HG03575 (cell line): ENCODE results near the gene SNX6.
"Not testable (repeated sequence)": the region's sequence is repeated elsewhere in the genome, so short reads cannot be mapped to it uniquely, and the experiment has no call there.

Source experiments
- ATAC-seq: cut with Tn5 transposase; IDR thresholded peaks from one replicate; pipeline ENCODE4 v1.9.1; 2021; ENCODE audit not compliant: unreplicated experiment, insufficient number of reproducible peaks, low FRiP score; ENCODE audit errors: extremely low read depth

SNX6 gene

GRCh38 chr14:34539407-34540180 lies 90.4 kb downstream of the SNX6 start, which contains the start of gene EAPP:
EAPP (minus strand) TSS chr14:34539701; CDS start chr14:34539628, 73 bp downstream.
- peak; percentile 84 for ATAC-seq

DNA sequence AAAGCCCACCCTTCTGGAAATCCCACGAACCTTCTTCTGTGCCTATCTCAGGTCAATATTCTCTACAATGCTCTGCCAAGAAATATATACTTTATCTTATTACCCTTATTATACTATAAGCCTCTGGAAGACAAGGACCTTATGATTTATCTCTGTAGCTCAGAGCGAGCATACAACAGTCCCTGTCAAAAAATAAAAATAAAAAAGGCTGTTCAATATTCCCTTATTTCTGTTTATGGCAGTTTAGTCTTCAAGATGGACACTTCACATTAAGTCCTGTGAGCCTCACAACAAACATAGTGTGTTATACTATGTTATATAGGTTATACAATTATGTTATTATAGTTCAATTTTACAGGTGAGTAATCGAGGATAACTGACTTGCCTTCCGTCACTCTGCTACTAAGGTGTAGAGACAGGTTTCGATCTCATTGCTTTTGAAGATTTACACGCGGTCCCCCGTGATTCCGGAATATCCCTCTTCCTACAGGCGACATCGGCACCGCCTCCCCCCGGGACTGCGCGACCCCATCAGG lies 91.0 kb downstream of the SNX6 start:
- no peak for ATAC-seq

GRCh38 chr14:34538096-34538495 lies 91.9 kb downstream of the SNX6 start:
- ATAC-seq: not testable (repeated sequence)

DNA sequence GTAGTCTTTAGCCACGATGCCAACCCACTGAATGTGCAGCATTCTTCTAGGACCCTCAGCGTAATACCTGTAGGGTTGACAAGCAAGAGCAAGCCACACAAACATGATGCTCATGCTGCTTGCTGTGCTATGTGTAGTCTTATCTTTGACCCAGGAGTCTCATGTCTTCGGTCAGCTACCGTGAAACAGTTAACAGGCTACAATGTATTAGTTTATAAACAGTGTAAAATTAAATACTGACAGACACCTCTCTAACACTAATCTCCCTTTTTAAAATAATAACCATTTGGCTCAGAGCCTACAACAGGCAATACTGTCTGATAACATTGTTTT lies 92.3 kb downstream of the SNX6 start:
- no peak for ATAC-seq

DNA sequence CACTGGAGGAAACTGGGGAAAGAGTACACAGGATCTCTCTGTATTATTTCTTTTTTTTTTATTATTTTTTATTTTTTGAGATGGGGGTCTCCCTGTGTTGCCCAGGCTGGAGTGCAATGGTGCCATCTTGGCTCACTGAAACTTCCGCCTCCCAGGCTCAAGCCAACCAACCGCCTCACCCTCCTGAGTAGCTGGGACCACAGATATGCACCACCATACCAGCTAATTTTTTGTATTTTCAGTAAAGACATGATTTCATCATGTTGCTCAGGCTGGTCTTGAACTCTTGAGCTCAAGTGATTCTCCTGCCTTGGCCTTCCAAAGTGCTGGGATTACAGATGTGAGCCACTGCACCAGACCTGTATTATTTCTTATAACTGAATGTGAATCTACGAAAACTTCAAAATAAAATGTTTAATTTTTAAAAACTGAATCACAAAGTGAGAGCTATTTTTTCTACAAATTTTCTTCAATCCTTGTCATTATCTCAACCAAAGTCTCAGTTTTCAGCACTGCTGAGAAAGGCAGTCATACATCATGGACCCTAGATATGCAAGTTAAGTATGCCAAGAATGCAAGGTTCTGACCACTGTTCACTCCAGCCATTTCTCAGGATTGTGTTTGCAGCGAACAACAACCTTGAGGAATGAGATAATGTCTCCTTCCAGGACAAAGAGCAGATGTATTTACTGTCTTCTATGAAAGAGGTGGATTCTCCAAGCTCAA lies 92.8 kb downstream of the SNX6 start:
- ATAC-seq: no peak

DNA sequence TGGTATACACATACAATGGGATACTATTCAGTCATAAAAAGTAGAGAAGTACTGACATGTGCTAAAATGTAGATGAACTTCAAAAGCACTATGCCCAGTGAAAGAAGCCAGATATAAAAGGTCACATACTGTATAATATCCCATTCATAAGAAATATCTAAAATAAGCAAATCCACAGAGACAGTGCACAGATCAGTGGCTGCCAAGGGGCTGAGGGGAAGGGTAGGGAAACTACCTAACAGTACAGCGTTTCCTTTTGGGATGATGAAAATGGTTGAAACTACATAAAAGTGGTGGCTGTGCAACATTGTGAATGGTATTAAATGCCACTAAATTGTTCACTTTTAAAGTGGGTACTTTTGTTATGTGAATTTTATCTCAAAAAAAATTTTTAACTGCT lies 102.4 kb downstream of the SNX6 start:
- ATAC-seq: no peak

DNA sequence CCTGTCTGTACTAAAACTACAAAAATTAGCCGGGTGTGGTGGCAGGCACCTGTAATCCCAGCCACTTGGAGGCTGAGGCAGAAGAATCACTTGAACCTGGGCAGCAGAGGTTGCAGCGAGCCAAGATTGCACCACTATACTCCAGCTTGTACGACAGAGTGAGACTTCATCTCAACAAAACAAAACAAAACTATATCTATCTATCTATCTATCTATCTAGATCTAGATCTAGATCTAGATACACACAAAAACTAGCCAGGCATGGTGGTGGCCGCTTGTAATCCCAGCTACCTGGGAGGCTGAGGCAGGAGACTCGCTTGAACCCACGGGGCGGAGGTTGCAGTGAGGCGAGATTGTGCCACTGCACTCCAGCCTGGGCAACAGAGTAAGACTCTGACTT lies 105.7 kb downstream of the SNX6 start:
- not testable (repeated sequence) for ATAC-seq

- no peak for ATAC-seq
These were observed 107.5 kb downstream of the SNX6 start for GRCh38 chr14:34522496-34522895.

DNA sequence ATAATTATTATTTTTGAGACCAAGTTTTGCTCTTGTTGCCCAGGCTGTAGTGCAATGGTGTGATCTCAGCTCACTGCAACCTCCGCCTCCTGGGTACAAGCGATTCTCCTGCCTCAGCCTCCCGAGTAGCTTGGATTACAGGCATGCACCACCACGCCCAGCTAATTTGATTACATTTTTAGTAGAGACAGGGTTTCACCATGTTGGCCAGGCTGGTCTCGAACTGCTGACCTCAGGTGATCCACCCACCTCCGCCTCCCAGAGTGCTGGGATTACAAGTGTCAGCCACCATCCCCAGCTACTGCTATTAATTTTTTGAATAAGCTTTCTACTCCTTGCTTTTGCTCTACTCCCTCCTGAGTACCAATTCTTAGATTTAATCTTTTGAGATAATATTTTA lies 108.9 kb downstream of the SNX6 start:
- not testable (repeated sequence) for ATAC-seq

DNA sequence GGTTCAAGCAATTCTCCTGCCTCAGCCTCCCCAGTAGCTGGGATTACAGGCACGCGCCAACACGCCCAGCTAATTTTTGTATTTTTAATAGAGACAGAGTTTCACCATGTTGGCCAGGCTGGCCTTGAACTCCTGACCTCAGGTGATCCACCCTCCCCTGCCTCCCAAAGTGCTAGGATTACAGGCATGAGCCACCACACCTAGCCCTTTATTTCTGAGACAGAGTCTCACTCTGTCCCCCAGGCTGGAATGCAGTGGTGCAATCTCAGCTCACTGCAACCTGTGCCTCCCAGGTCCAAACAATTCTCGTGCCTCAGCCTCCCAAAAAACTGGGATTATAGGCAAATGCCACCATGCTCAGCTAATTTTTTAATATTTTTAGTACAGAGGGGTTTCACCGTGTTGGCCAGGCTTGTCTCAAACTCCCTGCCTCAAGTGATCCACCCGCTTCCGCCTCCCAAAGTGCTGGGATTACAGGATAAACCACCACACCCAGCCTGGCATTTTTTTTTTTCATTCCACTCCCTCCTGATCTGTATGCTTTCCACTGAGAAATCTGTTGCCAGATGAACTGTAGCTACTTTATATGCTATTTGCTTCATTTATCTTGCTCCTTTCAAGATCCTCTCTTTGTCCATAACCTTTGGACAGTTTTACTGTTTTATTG lies 109.5 kb downstream of the SNX6 start:
- ATAC-seq: not testable (repeated sequence)
